ENCODE measurements around the gene SHC2. TPM values are rescaled to one million over a fixed set of nuclear protein-coding genes. Genes with fewer than 3 reads are reported as not detected.
"Not testable (repeated sequence)": the region's sequence is repeated elsewhere in the genome, so short reads cannot be mapped to it uniquely, and the experiment has no call there.

The SHC2 gene
- total and polyA plus RNA-seq, 8 donors = 13.8 to 169 (median 36.6) TPM

DNA sequence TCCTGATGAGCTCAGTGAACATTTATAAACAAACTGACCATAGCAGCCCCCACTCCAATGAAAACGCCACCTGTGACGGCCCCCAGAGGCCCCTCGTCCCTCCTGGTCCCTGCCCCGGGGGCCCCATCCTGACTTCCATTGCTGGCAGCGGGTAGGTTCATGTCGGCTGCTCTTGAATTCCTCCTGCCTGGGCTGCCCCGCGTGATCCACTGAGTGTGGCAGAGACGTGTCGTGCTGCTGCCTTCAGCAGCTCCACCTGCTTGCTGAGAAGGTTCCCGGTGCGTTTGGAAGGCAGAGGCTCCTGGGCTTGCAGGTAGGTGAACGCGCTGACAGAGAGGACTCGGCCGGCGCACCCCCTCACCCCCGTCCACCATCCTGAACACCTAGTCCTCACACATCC is 63.5 kb downstream of the SHC2 start:
- H3K27ac ChIP-seq = no peak overlapping the region
- TF ChIP-seq, protein P1, sequence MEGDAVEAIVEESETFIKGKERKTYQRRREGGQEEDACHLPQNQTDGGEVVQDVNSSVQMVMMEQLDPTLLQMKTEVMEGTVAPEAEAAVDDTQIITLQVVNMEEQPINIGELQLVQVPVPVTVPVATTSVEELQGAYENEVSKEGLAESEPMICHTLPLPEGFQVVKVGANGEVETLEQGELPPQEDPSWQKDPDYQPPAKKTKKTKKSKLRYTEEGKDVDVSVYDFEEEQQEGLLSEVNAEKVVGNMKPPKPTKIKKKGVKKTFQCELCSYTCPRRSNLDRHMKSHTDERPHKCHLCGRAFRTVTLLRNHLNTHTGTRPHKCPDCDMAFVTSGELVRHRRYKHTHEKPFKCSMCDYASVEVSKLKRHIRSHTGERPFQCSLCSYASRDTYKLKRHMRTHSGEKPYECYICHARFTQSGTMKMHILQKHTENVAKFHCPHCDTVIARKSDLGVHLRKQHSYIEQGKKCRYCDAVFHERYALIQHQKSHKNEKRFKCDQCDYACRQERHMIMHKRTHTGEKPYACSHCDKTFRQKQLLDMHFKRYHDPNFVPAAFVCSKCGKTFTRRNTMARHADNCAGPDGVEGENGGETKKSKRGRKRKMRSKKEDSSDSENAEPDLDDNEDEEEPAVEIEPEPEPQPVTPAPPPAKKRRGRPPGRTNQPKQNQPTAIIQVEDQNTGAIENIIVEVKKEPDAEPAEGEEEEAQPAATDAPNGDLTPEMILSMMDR (IDR thresholded peaks at IDR 0.05) = no peak
- TF ChIP-seq POLR2A (IDR thresholded peaks at IDR 0.05) = no peak
- TF ChIP-seq POLR2AphosphoS5 (IDR thresholded peaks at IDR 0.05) = no peak
- TF ChIP-seq EP300 (IDR thresholded peaks at IDR 0.05) = no peak
- peaks cover 0 to 41% (median 18%) of the 10 kb centered on the region in 3 donors for H3K27me3 ChIP-seq
- intact Hi-C loops (cut with DNase I; ENCODE audit: low total_unique reads) = loop anchor here (10.0 kb wide), 1 partner anchor 77 kb away; a partner anchor contains a TSS
- WGBS, 5 donors = 53 to 67% (median 61%) methylated on average over 15 to 18 of the region's 18 CpGs
- H3K36me3 ChIP-seq = no peaks in the 10 kb centered on the region
- H3K9me3 ChIP-seq = peaks cover 0 to 3% (median 0%) of the 10 kb centered on the region in 4 donors
- H3K4me3 ChIP-seq = no peak overlapping the region
- no peak for DNase-seq
- no peaks in the 10 kb centered on the region for H3K4me1 ChIP-seq

DNA sequence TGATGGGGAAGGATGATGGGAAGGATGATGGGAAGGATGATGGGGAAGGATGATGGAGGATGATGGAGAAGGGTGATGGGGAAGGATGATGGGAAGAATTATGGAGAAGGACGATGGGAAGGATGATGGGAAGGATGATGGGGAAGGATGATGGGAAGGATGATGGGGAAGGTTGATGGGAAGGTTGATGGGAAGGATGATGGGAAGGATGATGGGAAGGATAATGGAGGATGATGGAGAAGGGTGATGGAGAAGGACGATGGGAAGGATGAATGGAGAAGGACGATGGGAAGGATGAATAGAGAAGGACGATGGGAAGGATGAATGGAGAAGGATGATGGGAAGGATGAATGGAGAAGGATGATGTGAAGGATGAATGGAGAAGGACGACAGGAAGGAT is 65.4 kb downstream of the SHC2 start:
- H3K9me3 ChIP-seq = peaks cover 0 to 3% (median 0%) of the 10 kb centered on the region in 4 donors
- no peaks in the 10 kb centered on the region for H3K36me3 ChIP-seq
- DNase-seq = no peak
- H3K27ac ChIP-seq = no peak overlapping the region
- H3K4me1 ChIP-seq = no peaks in the 10 kb centered on the region
- TF ChIP-seq, protein P1 (IDR thresholded peaks at IDR 0.05) = no peak
- TF ChIP-seq POLR2A (IDR thresholded peaks at IDR 0.05) = no peak
- no peak for TF ChIP-seq EP300 (IDR thresholded peaks at IDR 0.05)
- no peak for TF ChIP-seq POLR2AphosphoS5 (IDR thresholded peaks at IDR 0.05)
- H3K4me3 ChIP-seq = no peak overlapping the region
- H3K27me3 ChIP-seq = peaks cover 0 to 29% (median 7%) of the 10 kb centered on the region in 3 donors
- WGBS, 5 donors = 82 to 92% (median 86%) methylated on average over 5 of the region's 5 CpGs
- intact Hi-C loops (cut with DNase I; ENCODE audit: low total_unique reads) = loop anchor here (10.0 kb wide), 1 partner anchor 79 kb away; a partner anchor contains a TSS

DNA sequence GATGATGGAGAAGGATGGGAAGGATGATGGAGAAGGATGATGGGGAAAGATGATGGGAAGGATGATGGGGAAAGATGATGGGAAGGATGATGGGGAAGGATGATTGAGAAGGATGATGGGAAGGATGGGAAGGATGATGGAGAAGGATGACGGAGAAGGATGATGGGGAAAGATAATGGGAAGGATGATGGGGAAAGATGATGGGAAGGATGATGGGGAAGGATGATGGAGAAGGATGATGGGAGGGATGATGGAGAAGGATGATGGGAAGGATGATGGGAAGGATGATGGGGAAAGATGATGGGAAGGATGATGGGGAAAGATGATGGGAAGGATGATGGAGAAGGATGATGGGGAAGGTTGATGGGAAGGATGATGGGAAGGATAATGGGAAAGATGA is 66.0 kb downstream of the SHC2 start:
- H3K4me3 ChIP-seq, DNase-seq, H3K9me3 ChIP-seq, H3K36me3 ChIP-seq, H3K27ac ChIP-seq, H3K4me1 ChIP-seq: not testable (repeated sequence)
- peaks cover 0 to 34% (median 7%) of the 10 kb centered on the region in 3 donors for H3K27me3 ChIP-seq
- WGBS, 5 donors = 91 to 100% (median 97%) methylated on average over 1 of the region's 1 CpG
- intact Hi-C loops (cut with DNase I; ENCODE audit: low total_unique reads) = loop anchor here (10.0 kb wide), 1 partner anchor 80 kb away; a partner anchor contains a TSS

DNA sequence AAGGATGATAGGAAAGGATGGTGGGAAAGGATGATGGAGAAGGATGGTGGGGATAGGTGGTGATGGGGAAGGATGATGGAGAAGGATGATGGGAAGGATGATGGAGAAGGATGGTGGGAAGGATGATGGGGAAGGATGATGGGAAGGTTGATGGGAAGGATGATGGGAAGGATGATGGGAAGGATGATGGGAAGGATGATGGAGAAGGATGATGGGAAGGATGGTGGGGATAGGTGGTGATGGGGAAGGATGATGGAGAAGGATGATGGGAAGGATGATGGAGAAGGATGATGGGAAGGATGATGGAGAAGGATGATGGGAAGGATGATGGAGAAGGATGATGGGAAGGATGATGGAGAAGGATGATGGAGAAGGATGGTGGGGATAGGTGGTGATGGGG is 67.3 kb downstream of the SHC2 start:
- not testable (repeated sequence) for H3K4me3 ChIP-seq, H3K27ac ChIP-seq, DNase-seq, H3K4me1 ChIP-seq, H3K36me3 ChIP-seq, H3K9me3 ChIP-seq
- peaks cover 0 to 35% (median 3%) of the 10 kb centered on the region in 3 donors for H3K27me3 ChIP-seq
- intact Hi-C loops (cut with DNase I; ENCODE audit: low total_unique reads) = loop anchor here (10.0 kb wide), 1 partner anchor 81 kb away; a partner anchor contains a TSS

DNA sequence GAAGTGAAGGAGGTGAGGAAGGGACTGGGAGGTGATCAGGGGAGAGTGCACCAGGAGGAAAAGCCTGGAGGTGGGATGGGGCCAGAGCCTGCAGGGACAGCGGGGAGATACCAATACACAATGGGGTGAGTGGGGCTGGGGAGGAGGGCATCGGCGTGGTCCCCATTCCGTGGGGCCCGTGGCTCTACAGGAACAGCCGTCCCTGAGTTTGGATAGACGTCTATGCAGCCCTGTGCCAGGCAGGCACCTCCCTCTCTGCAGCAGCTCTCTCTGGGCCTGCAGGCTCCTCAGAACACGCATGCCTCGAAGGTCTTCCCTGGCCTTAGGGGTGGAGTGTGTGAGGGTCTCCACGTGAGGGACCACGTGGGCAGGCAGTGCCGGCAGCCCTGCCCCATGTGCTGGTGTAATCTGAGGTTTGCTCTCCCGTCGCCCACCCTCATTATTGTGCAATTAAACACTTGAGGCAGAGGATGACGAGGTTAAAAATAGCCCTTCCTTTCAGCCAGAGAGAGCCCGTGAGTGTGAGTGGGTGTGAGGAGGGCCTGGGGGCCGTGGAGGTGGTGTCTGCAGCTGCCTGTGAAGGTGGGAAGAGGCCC is 68.4 kb downstream of the SHC2 start:
- Histone ChIP-seq H3K36me3 (no peaks in the 10 kb centered on the region), H3K4me3 (no peak overlapping the region), H3K27me3 (peaks cover 0 to 33% (median 3%) of the 10 kb centered on the region in 3 donors), H3K27ac (no peak overlapping the region), H3K9me3 (peaks cover 0 to 3% (median 0%) of the 10 kb centered on the region in 4 donors), H3K4me1 (no peaks in the 10 kb centered on the region)
- WGBS, 5 donors = 59 to 69% (median 64%) methylated on average over 14 to 17 of the region's 17 CpGs
- DNase-seq = no peak
- intact Hi-C loops (cut with DNase I; ENCODE audit: low total_unique reads) = loop anchor here (10.0 kb wide), 1 partner anchor 82 kb away; a partner anchor contains a TSS
- no peak for TF ChIP-seq EP300 (IDR thresholded peaks at IDR 0.05)
- TF ChIP-seq, protein P1 (IDR thresholded peaks at IDR 0.05) = no peak
- no peak for TF ChIP-seq POLR2A (IDR thresholded peaks at IDR 0.05)
- no peak for TF ChIP-seq POLR2AphosphoS5 (IDR thresholded peaks at IDR 0.05)

All from stomach (tissue), 9 donors.